HT-29 (cell line): ENCODE measurements around the gene KDM2B. TPM values are rescaled to one million over a fixed set of nuclear protein-coding genes. Genes with fewer than 3 reads are reported as not detected.

Experiments used
- DNase-seq: peaks from one replicate; pipeline ENCODE4 v3.0.0-alpha.2; 2015; ENCODE audit warnings: low spot score
- total RNA-seq: library from RNA; depleted of rRNA; stranded (reverse); fragments of >200 nt; shearing (Covaris generic); gene quantifications from 2 replicates; pipeline ENCODE4 v1.2.3, GENCODE V29; 2014

Gene KDM2B
- total RNA-seq, 1 experiment from 2014 or later: 38.4 TPM

GRCh38 chr12:121464331-121464730 is 116.5 kb downstream of the KDM2B start:
- DNase-seq: no peak

GRCh38 chr12:121461048-121461447 is 119.8 kb downstream of the KDM2B start:
- no peak for DNase-seq

- no peak for DNase-seq
Measured at GRCh38 chr12:121456551-121456950, 124.3 kb downstream of the KDM2B start.

GRCh38 chr12:121455766-121456420 is 124.9 kb downstream of the KDM2B start:
- DNase-seq: no peak

- no peak for DNase-seq
Measured at GRCh38 chr12:121454921-121455320, 125.9 kb downstream of the KDM2B start.

GRCh38 chr12:121453629-121454028 is 127.2 kb downstream of the KDM2B start:
- no peak for DNase-seq

GRCh38 chr12:121452985-121453360 is 127.8 kb downstream of the KDM2B start:
- no peak for DNase-seq

GRCh38 chr12:121452340-121452984 is 128.4 kb downstream of the KDM2B start:
- peak; percentile 56 for DNase-seq

- DNase-seq: no peak
Measured at GRCh38 chr12:121451961-121452339, 128.9 kb downstream of the KDM2B start.

- DNase-seq: no peak
Measured at GRCh38 chr12:121448771-121449315, 132.0 kb downstream of the KDM2B start.

GRCh38 chr12:121446750-121447149 is 134.1 kb downstream of the KDM2B start:
- DNase-seq: no peak

- DNase-seq: no peak
Measured at GRCh38 chr12:121444842-121445202, 136.0 kb downstream of the KDM2B start.

GRCh38 chr12:121443911-121444841 is 136.6 kb downstream of the KDM2B start:
- DNase-seq: no peak

GRCh38 chr12:121443193-121443870 is 137.5 kb downstream of the KDM2B start:
- peak; percentile 91 for DNase-seq

- DNase-seq: no peak
Measured at GRCh38 chr12:121442028-121442948, 138.5 kb downstream of the KDM2B start.

- peak; percentile 18 for DNase-seq
Measured at GRCh38 chr12:121441555-121441954, 139.3 kb downstream of the KDM2B start.

GRCh38 chr12:121440768-121441167 is 140.1 kb downstream of the KDM2B start:
- DNase-seq: no peak

- no peak for DNase-seq
Measured at GRCh38 chr12:121439715-121440114, 141.1 kb downstream of the KDM2B start.

- no peak for DNase-seq
Measured at GRCh38 chr12:121438905-121439304, 141.9 kb downstream of the KDM2B start.

- no peak for DNase-seq
Measured at GRCh38 chr12:121436706-121437105, 144.1 kb downstream of the KDM2B start.
